ENCODE results near the gene ADRB1.

ADRB1 gene

DNA sequence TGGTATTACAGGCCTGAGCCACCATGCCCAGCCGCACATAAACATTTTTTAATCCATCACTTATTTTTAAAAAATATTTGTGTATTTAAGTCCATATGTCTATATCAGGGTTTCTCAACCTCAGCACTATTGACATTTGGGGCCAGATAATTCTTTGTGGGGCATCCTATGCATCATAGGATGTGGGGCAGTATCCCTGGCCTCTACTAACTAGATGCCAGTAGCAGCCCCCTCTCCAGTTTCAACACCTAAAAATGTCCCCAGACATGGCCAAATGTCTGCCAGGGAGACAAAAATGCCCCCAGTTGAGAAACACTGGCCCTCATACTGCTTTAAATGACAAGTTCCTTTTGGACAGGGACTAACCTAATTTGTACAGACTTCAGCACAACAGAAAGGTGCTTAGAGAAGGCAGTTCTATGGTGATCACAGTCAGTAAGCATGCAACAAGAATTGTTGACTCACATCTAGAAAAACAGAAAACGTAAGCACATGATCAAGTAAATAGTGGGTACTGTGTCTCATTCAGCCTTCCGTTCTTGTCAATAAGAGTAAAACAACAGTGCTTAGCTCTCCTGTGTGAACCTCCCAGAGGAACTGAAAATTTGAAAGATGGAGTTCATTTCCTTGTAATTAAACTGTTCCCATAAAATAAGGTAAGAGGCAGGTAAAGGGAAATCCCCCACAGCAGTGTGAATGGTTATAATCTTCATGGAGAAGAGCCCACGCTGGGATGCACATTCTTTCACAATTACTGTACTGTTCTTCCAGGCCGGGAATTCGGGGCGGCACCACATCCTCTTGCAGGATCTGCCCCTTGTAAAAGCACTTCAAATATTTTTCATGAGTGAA is 17.3 kb upstream of the ADRB1 start:
- no peak for DNase-seq (ENCODE audit: low read depth in 2 of 2)

DNA sequence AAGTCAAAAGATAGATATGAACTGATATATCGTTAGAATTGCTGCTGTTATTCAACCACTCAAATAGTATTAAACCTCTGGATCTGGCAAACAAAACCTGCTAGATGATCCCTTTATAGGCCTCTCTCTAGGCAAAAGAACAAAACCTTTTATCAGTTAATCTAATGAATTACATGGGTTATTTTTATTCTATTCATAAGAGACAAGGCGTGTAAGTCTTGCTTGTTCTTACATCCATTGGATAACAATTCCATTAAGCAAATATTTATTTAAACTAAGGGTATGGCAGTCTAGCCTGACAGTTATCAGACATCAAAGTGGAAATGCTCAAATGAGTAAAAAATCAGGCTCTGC is 16.6 kb upstream of the ADRB1 start:
- no peak for DNase-seq (ENCODE audit: low read depth in 2 of 2)

DNA sequence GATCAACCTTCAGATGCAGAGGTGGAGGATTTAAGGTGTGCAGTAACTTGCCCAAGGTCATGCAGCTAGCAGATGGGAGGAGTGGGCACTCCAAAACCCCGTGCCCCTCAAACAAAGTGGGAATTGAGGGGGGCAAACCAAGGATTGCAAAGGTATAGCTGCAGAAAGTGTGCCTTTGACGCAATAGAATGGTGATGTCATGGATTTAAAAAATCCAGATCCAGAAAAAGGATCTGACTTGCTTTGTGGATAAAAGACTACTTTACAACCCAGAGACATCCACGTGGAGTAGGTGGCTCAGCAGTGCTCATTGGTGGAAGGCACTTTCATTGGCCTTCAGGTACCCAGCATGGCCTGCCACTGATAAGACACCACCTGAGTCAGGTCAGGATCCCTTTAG is 15.7 kb upstream of the ADRB1 start:
- DNase-seq (ENCODE audit: low read depth in 2 of 2): no peak

DNA sequence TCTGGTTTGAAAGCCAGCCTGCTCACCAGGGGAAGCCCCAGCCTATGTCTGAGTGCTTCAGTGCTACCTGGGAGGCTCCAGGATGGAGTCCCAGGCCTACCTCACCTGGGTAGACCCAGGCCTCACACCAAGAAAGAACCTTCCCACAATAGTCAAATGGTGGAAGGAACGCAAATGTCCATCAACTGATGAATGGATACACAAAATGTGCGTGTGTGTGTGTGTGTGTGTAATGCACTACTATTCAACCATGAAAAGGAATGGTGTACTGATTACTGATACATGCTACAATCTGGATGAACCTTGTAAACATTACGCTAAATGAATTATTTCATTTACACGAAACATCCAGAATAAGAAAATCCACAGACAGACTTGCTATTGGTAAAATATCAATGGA is 15.2 kb upstream of the ADRB1 start:
- DNase-seq (ENCODE audit: low read depth in 2 of 2): no peak

DNA sequence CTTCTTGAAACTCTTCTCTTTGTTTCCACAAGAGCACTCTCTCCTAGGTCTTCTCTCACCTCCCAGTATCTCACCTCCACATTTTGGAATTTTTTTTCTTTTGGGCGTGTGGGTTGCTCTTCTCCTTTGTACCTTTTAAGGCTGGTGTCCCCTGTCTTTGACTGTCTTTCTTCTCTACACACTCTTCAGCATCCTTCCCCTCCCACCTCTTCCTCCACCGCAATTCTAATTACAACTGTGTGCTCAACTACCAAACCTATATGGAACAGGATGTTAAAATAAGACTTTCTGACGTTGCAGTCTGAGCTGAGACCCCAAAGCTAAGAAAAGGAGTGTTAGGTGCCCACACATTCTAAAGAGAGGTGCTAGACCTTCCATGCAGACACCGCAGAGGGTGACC is 14.0 kb upstream of the ADRB1 start:
- DNase-seq (ENCODE audit: low read depth in 2 of 2): no peak

DNA sequence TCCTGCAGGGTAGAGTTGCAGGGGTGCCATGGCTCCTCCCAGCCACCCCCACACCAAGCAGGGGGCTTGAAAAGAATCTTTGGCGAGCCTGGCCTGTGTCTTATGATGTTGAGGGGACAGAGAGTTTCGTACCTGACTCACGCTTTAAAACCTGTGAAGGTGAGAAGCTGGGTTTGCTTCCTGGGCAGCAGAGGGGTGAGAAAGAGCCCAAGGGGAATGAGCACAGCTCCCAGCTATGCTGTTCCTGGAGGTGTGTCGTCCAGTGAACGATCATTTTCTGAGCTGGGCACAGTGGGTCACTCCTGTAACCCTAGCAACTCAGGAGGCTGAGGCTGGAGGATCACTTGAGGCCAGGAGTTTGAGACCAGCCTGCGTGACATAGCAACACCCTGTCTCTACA is 13.5 kb upstream of the ADRB1 start:
- DNase-seq (ENCODE audit: low read depth in 2 of 2): no peak

DNA sequence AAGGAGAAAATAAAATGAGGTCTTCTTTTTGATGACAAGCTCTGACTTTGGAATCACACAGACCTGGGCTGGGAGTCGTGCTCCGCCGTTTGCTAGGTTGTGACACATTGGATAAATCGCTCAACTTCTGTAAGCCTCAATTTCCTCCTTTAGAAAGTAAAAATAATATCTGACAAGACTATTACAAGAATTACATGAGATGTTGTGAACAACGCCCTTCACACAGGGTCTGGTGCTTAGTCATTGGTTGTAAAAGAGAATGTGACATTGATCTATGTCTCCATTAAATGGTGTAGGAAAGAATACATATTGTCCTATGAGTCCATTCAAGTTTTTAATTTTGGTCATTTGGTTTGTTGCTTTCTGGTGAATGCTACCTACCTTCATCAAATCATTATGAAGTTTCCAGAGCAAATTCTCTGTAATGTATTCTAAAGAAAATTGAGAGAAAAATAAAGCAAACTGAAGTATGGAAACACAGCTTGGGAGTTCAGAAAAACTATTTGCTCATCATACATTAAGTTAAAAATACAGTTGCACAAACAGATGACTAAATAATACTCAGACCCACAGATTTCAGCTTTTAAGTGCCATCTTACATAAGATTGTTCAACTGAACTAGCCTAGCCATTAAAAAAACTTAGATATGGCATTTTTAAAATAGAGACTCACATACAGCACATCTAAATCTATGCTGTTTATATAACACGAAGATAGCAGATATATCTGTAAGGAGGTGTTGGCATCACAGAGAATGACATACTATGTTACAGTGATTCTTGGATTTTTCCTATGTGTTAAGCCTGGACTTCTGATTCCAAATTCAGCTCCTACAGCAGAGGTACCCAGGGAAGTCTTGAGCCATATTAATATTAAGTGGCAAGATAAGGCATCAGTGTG is 12.3 kb upstream of the ADRB1 start:
- no peak for DNase-seq (ENCODE audit: low read depth in 2 of 2)

DNA sequence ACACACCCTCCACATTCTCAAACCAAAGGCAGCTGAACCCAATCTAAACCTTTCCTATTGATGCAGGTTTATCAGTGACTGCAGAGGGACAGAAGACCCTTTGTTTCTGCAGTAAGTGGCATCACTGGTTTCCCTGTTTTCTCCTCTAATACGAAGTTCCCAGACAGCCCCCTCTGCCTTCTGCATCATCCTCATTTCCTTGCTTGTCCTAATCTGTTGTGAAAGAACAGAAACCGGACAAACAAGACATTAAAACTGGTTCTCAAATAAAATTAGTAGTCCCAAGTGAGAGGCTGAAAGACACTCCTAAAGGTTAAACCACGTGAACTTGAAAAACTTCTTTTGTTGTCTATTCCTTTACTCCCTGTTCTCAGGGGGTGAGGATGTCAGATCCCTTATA is 10.1 kb upstream of the ADRB1 start:
- DNase-seq (ENCODE audit: low read depth in 2 of 2): no peak

DNA sequence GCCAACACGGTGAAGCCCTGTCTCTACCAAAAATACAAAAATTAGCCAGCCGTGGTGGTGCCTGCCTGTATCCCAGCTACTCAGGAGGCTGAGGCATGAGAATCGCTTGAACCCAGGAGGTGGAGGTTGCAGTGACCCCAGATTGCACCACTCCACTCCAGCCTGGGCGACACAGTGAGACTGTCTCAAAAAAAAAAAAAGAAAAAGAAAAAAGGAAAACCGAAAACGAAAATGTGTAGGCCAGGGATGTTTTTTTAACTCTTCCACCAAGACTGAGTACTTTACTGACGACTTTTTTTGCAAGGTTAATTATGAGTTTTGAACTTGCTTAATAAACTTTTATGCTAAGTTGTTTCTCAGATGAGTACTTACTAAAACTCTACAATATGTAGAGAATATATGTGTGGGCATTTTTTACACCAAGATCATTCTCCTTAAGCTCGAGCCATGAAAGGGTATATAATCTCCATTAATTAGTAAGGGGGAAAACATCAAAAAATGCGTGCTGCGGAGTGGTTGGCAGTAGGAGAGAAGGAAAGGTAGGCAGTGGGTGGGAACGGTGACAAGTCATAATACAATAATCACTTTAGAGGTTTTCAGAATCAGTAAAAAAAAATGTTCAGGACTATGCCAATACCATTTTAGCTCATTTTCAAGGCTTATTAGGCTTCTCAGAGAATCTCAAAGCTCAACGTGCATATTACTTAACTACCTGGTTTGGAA is 8.6 kb upstream of the ADRB1 start:
- no peak for DNase-seq (ENCODE audit: low read depth in 2 of 2)

DNA sequence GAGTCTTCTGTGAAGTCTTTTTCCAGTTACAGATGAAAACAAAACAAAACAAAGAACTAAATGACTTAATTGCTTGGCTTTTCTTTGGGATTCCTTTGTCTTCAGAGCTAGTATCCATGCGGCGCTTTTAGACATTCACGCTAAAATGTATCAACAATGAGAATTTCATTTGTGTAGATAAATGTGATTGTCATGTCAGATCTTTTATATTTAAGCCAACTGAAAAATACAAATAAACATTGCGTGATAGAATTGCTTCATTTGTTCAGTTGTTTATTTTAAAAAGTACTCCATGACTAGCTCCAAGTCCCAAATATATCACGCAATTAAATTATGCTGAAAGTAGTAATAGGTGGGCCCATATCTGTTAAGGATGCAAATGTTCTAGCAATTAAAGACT is 7.9 kb upstream of the ADRB1 start:
- DNase-seq (ENCODE audit: low read depth in 2 of 2): no peak

DNA sequence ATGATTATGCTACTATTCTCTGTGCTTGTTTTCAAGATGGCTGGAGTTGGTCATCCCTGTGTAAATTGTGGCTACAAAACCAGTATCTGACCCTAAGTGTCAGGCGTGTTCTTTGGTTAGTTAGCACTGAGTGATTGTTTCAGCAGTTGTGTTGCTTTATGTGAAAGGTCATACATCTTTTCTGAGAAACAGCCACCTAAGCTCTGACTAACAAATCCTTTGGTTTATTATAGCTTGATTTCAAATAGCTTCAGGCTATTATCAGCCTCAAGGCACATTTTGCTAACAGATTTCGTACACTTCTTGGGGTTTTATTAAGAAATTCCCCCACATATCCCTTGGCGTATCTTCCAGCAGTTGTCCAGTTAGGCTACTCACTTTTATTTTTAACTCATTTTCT is 4.8 kb upstream of the ADRB1 start:
- DNase-seq (ENCODE audit: low read depth in 2 of 2): no peak

DNA sequence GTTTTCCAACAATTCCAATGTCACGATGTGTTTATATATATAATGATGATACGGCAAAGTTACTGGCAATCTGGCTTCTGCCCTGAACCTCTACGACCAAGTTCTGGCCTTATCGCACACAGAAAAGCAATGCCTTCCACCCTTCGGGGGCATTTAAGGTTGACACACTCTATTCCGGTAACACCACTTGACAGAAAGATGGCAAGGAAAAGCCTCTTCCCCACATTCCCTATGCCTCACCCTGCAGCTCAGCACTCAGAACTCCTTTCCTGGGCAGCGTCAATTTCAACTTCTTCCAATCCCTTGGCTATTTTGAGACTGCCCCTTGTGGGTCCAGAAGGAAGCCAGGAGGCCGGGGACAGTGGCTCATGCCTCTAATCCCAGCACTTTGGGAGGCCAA is 2.5 kb upstream of the ADRB1 start:
- DNase-seq (ENCODE audit: low read depth in 2 of 2): no peak

DNA sequence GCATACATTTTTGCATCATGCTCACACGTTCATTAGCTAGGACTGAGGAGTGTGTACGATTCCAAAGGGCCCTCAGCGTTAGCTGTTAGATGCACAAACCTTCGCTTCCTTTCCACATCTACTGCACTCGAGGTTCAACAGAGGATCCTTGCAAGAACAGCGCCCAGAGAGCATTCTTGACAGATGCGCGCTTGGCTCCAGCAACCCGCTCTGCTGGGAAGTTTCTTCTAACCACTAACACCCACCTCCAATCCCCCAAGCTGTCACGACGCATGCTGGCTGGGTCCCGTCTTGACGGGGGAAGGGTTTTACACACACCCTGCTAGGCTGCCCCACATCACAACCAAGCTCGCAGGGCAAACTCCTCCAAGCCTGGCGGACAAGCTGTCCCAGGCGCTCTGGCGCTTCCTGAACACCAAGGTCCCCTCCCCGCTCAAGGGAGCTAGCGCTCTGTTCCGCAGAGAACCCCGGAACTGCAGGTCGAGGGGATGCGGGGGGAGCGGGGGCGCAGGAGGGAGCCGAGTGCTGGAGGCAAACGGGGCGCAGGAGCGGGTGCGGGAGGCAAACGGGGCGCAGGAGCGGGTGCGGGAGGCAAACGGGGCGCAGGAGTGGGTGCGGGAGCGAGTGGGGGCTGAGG is 653 bp upstream of the ADRB1 start:
- no peak for DNase-seq (ENCODE audit: low read depth in 2 of 2)

DNA sequence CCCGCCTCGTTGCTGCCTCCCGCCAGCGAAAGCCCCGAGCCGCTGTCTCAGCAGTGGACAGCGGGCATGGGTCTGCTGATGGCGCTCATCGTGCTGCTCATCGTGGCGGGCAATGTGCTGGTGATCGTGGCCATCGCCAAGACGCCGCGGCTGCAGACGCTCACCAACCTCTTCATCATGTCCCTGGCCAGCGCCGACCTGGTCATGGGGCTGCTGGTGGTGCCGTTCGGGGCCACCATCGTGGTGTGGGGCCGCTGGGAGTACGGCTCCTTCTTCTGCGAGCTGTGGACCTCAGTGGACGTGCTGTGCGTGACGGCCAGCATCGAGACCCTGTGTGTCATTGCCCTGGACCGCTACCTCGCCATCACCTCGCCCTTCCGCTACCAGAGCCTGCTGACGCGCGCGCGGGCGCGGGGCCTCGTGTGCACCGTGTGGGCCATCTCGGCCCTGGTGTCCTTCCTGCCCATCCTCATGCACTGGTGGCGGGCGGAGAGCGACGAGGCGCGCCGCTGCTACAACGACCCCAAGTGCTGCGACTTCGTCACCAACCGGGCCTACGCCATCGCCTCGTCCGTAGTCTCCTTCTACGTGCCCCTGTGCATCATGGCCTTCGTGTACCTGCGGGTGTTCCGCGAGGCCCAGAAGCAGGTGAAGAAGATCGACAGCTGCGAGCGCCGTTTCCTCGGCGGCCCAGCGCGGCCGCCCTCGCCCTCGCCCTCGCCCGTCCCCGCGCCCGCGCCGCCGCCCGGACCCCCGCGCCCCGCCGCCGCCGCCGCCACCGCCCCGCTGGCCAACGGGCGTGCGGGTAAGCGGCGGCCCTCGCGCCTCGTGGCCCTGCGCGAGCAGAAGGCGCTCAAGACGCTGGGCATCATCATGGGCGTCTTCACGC is 825 bp downstream of the ADRB1 start:
- DNase-seq (ENCODE audit: low read depth in 2 of 2): no peak

DNA sequence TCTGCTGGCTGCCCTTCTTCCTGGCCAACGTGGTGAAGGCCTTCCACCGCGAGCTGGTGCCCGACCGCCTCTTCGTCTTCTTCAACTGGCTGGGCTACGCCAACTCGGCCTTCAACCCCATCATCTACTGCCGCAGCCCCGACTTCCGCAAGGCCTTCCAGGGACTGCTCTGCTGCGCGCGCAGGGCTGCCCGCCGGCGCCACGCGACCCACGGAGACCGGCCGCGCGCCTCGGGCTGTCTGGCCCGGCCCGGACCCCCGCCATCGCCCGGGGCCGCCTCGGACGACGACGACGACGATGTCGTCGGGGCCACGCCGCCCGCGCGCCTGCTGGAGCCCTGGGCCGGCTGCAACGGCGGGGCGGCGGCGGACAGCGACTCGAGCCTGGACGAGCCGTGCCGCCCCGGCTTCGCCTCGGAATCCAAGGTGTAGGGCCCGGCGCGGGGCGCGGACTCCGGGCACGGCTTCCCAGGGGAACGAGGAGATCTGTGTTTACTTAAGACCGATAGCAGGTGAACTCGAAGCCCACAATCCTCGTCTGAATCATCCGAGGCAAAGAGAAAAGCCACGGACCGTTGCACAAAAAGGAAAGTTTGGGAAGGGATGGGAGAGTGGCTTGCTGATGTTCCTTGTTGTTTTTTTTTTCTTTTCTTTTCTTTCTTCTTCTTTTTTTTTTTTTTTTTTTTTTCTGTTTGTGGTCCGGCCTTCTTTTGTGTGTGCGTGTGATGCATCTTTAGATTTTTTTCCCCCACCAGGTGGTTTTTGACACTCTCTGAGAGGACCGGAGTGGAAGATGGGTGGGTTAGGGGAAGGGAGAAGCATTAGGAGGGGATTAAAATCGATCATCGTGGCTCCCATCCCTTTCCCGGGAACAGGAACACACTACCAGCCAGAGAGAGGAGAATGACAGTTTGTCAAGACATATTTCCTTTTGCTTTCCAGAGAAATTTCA is 1.7 kb downstream of the ADRB1 start:
- no peak for DNase-seq (ENCODE audit: low read depth in 2 of 2)

DNA sequence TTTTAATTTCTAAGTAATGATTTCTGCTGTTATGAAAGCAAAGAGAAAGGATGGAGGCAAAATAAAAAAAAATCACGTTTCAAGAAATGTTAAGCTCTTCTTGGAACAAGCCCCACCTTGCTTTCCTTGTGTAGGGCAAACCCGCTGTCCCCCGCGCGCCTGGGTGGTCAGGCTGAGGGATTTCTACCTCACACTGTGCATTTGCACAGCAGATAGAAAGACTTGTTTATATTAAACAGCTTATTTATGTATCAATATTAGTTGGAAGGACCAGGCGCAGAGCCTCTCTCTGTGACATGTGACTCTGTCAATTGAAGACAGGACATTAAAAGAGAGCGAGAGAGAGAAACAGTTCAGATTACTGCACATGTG is 2.4 kb downstream of the ADRB1 start:
- no peak for DNase-seq (ENCODE audit: low read depth in 2 of 2)

DNA sequence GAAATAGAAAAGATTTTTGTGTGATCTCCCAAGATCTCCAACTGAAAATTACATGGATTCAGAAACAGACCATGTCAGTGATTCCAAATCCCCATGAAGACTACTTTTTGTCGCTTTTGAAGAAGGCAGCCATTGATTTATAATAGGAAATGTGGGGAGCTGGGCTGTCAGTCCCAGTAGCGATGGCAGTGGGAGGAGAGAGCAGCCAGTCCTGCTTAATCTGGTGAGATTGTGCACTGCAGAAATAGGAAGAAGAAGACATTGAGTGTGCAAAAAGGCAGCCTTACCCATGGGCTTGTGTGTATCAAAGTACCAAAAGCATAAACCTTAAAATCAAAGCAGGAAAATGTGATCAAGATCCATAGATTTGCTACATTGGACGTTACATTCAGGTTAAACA is 4.8 kb downstream of the ADRB1 start:
- DNase-seq (ENCODE audit: low read depth in 2 of 2): no peak

DNA sequence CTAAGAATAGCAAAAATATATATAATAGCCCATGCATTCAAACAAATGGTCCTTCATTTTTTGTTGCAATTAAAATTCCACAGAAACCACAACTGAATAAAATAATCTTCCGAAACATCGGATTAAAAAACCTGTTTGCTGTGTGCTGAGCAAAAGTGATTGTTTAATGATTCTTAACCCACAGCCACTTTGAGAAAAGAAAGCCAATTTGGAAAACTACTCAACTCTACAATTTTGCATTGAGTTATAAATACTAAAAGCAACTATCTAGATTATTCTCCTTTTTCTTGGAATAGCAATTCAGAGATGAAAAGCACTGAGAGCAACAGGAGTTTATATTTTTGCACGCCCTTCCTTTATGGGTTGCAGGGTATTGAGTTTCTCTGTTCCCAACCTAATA is 8.0 kb downstream of the ADRB1 start:
- no peak for DNase-seq (ENCODE audit: low read depth in 2 of 2)

DNA sequence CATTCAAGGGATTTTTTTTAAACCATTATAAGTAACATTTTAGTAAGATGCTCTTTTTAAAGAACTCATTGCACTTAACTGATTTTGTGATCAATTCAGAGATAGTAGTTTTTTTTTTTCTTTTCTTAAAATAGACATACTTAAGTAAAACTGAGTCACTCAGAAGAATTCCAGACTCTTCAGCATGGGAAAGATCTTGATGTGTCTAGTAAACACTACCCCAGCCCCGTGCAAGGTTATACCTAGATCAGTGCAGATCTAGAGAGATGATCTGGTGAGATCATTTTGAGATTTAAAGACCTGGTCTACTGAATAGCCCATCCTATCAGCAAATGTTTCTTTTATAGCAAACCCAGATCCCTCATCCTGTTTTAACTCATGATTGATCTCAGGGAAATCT is 8.6 kb downstream of the ADRB1 start:
- DNase-seq (ENCODE audit: low read depth in 2 of 2): no peak

DNA sequence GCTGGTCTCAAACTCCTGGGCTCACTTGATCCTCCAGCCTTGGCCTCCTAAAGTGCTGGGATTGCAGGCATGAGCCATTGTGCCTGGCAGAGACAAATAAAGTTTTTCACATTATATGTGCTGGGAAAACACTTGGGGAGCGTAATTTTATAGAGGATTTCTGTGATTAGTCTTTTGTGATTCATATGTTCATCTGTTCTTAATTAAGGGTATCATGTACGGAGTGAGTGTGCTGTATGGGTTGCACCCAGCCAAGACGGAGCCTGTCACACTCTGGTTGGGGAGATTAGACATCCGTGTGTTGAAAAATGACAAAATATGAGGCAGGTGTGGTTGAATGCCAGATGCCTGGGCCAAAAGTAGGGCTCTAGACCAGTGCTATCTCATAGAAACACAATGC is 10.3 kb downstream of the ADRB1 start:
- no peak for DNase-seq (ENCODE audit: low read depth in 2 of 2)
